ENCODE results near the gene MAGI1.
A peak's percentile ranks its signal among the peaks of the same experiment; 100 is the strongest.

The MAGI1 gene

DNA sequence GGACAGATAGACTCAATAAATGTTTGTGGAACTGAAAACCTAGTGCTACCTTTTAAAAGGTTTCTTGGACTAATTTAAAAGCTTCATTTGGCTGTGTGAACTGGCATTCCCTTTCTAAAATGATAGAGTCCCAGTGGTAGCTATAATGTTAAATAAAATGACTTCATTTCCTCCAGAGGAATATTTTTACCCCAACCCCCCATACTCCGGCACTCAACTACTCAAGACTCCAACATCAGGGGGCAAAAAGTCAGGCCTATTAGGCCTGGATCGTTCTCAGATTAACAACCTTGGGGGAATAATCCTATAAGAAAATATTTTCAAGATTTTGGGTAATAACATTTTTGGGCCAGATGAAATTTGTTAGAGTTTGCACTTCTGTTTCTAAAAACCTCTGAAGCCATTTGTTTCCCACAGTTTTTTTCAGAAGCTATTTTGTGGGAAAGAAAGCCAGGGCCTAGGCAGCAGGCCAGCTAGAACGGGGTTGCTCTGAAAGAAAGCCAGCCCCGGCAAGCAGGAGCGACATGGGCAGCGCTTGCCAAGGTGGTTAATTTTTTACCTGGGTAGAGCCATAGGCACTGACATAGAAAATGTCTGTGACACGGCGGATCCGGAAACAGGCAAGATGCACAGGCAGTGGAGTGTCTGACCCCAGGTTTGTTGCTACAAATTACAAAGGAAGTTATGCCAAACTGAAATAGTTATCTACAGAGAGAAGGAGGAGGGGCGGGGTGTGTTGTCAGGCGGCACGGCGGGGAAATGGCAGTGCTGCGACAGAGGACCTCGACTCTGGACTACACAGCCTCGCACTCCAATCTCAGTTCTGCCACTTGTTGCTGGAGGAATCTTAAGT, 84.6 kb downstream of the MAGI1 start:
- no peak for TF ChIP-seq ZFX (IDR thresholded peaks at IDR 0.05)
- TF ChIP-seq, protein P1, sequence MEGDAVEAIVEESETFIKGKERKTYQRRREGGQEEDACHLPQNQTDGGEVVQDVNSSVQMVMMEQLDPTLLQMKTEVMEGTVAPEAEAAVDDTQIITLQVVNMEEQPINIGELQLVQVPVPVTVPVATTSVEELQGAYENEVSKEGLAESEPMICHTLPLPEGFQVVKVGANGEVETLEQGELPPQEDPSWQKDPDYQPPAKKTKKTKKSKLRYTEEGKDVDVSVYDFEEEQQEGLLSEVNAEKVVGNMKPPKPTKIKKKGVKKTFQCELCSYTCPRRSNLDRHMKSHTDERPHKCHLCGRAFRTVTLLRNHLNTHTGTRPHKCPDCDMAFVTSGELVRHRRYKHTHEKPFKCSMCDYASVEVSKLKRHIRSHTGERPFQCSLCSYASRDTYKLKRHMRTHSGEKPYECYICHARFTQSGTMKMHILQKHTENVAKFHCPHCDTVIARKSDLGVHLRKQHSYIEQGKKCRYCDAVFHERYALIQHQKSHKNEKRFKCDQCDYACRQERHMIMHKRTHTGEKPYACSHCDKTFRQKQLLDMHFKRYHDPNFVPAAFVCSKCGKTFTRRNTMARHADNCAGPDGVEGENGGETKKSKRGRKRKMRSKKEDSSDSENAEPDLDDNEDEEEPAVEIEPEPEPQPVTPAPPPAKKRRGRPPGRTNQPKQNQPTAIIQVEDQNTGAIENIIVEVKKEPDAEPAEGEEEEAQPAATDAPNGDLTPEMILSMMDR (conservative IDR thresholded peaks at IDR 0.05): no peak
- peak overlapping the region; percentile 71 for H3K27ac ChIP-seq

DNA sequence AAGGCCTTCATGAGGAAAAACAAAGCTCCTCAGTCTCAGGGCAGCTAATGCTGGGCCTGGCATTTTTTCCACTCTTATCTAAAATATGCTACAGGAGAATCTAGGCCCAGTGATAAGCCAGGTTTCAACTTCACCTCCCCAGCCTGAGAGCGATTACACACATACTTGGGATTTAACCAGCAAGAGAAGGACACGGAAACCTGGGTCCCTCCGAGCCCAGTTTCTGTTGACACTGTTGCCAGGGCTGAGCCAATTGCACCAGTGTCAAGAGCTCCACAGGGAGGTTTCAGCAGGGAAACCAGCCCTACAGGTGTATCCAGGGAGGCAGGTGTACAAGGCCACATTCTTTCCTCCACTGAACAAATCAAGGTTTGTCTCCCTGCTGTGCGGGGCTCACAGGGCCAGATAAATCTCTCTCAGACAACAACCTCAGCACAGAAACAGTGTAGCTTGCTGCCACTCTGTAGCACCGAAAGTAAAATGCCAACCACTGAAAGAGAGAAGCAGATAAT, 85.4 kb downstream of the MAGI1 start:
- TF ChIP-seq ZFX (IDR thresholded peaks at IDR 0.05): 0 out of 2 replicates have a peak, but pooled peaks have one; percentile 16
- TF ChIP-seq, protein P1 (conservative IDR thresholded peaks at IDR 0.05): no peak
- peak overlapping the region; percentile 71 for H3K27ac ChIP-seq

DNA sequence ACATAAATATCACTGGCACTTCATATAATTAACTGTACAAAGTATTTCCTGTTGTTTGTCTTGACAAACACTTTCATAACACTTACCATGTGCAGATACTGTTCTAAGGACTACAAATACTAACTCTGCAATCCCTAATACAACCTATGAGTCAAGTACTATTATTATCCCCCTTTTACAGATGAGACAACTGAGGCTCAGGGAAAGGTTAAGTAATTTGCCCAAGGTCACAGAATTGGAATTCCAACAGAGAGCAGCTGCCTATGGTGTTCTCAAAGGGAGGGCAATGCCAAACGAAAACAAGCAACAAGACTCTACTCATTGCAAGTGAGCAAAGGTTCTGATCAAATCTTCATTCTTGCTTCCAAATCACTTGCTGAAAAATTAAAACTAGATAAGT, 85.9 kb downstream of the MAGI1 start:
- peak overlapping the region; percentile 71 for H3K27ac ChIP-seq
- no peak for TF ChIP-seq ZFX (IDR thresholded peaks at IDR 0.05)
- TF ChIP-seq, protein P1 (conservative IDR thresholded peaks at IDR 0.05): no peak

DNA sequence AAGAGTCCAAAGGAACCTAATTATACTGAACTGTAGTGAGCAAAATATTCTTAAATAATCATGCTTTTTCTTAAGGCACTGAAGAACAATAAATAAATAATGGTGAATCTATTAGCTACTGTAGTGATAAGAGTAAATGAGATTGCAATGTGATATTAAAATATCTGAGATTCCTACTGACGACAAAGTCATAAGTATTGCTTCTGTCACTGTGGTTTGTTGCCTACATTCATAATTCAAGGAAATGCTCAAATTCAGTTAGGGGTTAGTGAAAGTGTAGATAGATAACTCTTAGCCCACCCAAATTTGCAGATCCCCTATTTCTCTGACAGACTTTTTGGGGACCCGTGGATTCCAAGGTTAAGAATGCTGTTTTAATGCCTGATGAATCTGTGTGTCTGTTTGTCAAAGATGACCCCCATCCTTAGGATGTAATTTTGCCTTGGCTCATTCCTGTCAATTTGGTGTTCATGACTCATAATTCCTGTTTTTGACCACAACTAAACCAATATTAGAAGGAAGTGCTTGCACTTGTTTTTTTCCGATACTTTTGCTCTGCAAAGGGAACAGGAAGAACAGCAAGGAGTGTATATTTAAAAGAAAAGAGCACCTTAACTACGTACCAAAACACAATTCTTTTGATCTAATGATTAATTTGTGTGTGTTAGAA, 86.7 kb downstream of the MAGI1 start:
- TF ChIP-seq, protein P1 (conservative IDR thresholded peaks at IDR 0.05): no peak
- no peak for TF ChIP-seq ZFX (IDR thresholded peaks at IDR 0.05)
- H3K27ac ChIP-seq: peak overlapping the region; percentile 71

DNA sequence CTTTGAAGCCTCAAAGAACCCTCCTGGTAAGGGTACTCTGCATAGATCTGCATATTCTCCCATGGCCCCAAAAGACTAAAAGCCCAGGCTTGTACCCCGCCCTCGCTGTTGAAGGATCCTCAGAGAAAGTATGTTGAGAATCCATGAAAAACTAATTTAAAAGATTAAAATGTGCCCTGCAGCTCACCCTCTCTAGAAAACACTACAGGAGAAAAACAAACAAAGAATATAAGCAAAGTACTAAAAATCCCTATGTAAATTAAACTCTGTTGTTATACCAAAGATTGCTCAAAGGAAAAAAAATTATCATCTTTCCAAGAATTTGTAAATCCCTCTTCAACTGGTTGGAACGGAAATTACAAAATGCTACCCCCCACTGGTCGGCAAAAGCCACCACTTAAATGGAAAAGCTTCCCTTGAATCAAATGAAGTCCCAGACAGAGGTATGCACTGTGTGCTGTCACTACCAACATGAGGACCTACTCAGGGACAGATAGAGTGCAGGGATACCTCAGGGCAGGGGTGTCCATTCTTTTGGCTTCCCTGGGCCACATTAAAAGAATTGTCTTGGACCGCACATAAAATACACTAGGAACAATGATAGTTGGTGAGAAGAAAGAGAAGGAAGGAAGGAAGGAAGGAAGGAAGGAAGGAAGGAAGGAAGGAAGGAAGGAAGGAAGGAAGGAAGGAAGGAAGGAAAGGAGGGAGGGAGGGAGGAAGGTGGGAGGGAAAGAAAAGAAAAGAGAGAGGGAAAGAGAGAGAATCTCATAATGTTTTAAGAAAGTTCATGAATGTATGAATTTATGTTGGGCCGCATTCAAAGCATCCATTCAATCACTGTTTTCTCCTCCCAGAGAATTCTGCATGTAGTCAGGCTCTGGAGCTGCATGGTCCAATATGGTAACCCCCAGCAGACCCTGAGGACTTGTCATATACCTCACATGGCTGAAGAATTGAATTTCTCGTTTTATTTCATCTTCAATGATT, 88.1 kb downstream of the MAGI1 start:
- H3K27ac ChIP-seq: no peak overlapping the region
- TF ChIP-seq ZFX (IDR thresholded peaks at IDR 0.05): no peak
- TF ChIP-seq, protein P1 (conservative IDR thresholded peaks at IDR 0.05): no peak

DNA sequence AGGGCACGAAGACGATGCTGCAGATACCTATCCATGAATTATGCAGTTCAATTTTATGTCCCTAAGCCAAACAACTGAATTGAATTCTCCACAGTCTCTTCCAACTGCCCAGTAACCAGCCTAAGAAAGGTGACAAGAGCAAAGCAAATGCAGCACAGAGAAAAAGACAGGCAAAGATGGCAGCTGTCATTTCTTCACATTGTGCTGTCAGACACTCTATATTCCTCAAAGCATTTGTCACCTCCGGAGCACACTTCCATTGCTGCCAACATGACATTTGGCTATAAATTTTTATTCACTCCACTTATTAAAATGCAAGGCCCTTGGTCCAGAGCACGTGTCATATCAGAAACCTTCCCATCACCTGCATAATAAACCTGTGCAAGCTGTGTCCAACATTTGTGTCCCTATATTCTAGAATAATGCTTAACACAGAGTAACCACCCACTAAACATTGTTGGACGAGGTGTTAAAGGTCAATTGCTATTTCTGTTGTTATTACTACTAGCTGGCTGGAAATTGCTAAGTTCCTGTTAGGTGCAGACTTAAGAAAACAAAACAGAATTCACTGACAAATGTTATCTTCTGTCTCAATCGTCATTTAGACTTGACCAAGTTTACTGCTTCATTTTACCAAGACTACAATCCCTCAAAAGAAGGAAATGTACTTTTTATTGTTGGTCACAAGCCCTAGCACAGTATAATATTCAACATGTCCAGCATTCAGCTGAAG, 89.7 kb downstream of the MAGI1 start:
- TF ChIP-seq, protein P1 (conservative IDR thresholded peaks at IDR 0.05): no peak
- no peak for TF ChIP-seq ZFX (IDR thresholded peaks at IDR 0.05)
- no peak overlapping the region; the same call in 1 of the 2 replicates for H3K27ac ChIP-seq

All from C4-2B (cell line).